GM12872 (cell line): ENCODE measurements around the gene NINL.

Experiments used
- TF ChIP-seq, protein P1 (sequence below): IDR thresholded peaks from 3 replicates; pipeline ENCODE4 v1.5.1; 2011; ENCODE audit warnings: low read depth, mild to moderate bottlenecking, low read length, moderate library complexity; ENCODE audit not compliant: insufficient read depth

The NINL gene

GRCh38 chr20:25461281-25461650 is 124.1 kb downstream of the NINL start:
- TF ChIP-seq, protein P1, sequence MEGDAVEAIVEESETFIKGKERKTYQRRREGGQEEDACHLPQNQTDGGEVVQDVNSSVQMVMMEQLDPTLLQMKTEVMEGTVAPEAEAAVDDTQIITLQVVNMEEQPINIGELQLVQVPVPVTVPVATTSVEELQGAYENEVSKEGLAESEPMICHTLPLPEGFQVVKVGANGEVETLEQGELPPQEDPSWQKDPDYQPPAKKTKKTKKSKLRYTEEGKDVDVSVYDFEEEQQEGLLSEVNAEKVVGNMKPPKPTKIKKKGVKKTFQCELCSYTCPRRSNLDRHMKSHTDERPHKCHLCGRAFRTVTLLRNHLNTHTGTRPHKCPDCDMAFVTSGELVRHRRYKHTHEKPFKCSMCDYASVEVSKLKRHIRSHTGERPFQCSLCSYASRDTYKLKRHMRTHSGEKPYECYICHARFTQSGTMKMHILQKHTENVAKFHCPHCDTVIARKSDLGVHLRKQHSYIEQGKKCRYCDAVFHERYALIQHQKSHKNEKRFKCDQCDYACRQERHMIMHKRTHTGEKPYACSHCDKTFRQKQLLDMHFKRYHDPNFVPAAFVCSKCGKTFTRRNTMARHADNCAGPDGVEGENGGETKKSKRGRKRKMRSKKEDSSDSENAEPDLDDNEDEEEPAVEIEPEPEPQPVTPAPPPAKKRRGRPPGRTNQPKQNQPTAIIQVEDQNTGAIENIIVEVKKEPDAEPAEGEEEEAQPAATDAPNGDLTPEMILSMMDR = no peak

GRCh38 chr20:25460566-25461280 is 124.6 kb downstream of the NINL start:
- TF ChIP-seq, protein P1 = no peak

DNA sequence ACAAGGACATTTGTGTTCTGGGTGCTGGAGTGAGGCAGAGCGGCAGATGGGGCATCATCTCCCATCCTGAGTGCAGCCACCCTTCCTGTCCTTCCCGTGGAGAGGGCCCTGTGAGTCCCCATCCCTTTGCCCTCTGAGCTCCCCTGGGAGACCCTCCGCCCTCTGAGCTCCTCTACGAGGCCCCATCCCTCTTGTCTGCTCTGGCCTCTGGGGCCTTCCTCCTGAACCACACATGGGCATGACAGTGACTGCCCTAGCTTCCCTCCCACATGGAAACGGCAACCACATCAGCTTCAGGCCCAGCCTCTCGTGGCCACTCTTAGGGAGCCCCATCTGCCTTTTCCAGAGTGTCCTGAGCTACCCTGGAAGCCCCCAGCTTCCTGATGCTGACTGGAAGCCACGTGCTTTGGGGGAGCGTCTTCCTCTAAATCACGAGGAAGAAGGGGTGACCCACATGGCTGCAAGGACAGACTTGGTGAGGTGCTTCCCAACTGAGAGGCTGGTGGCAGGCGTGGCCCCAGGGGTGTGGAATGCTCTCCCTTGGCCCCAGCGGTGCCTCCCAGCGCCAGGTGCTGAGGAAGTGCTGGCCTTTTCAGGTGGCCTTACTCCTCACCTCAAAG is 125.3 kb downstream of the NINL start:
- TF ChIP-seq, protein P1 = no peak

- TF ChIP-seq, protein P1 = no peak
These were observed 126.1 kb downstream of the NINL start for GRCh38 chr20:25459111-25459830.

DNA sequence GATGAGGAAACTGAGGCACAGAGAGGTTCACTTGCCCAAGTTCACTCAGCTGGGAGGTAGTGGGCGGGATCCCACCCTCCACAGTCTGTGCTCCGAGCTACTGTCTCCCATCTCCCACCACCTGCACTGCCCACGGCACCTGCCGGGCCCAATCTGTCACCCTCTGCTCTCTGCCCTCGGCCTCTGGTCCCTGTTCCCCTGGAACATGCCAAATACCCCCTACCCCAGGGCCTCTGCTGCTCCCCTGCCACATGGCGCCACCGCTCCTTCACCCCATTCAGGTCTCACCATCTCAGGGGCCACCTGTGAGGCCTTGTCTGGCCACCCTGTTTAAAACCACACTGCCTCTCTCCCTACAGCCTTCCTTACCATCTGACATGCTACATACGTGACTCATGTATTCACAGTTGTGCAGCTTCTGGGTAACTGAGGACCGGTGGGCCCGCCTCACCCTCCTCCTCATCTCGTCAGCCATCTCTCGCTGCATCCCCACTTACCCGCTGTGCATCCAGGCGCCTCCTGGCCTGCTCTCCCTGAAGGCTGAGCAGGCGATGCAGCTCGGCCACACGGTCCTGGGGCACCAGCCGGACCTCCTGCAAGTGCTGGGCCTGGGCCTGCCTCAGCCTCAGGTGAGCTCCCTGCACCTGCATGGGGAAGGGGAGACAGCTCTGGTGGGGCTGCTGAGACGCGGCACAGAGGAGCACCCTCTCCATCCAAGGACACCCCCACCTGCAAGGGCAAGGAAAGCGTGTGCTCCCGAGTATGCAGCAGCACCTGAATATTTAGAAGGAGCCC is 127.2 kb downstream of the NINL start:
- TF ChIP-seq, protein P1 = no peak

GRCh38 chr20:25454153-25454900 is 131.0 kb downstream of the NINL start:
- TF ChIP-seq, protein P1 = no peak
